ENCODE results near the gene C8G. TPM values are rescaled to one million over a fixed set of nuclear protein-coding genes. Genes with fewer than 3 reads are reported as not detected.

Gene C8G
- polyA plus RNA-seq, 1 donor from 2014 or later: not detected

DNA sequence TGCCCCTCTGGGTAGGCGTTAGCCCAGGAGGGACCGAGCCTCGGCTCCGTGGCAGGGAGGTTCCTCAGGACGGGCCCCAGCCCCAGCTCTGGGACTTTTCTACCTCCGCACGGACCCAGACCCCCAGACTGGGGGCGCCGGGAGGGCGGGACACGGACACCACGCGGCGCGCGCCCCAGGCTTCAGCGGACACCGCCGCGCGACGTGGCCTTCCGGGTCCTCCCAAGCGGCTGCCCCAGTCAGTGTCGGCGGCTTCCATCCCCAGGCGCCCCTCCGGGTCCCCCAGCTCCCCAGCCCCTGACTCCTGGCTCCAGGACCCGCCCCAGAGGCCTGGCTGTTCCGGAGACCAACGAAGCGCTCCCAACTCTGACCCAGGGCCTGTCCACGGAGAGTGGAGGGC, 40.8 kb downstream of the C8G start (continued):
- TF ChIP-seq SMC3 (conservative IDR thresholded peaks at IDR 0.05; ENCODE audit: poor library complexity): no peak

DNA sequence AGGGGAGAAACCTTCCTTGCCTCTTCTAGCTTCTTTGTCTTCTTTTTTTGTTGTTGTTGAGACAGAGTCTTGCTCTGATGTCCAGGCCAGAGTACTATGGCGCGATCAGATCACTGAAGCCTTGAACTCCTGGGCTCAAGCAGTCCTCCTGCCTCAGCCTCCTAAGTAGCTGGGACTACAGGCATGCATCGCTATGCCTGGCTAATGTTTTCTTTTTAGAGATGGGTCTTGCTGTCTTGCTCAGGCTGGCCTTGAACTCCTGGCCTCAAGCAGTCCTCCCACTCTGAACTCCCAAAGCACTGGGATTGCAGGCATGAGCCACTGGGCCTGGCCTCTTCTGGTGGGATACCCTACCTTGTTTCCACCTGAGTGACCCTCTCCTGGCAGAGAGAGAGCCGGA, 43.8 kb downstream of the C8G start:
- TF ChIP-seq CTCF (IDR thresholded peaks at IDR 0.05; ENCODE audit: poor library complexity, severe bottlenecking) (no peak), POLR2AphosphoS5 (IDR thresholded peaks at IDR 0.05) (no peak), TAF1 (IDR thresholded peaks at IDR 0.05; ENCODE audit: low read depth) (no peak), RAD21 (conservative IDR thresholded peaks at IDR 0.05) (no peak), REST (IDR thresholded peaks at IDR 0.05; ENCODE audit: borderline replicate concordance) (no peak), MXI1 (conservative IDR thresholded peaks at IDR 0.05; ENCODE audit: poor library complexity, severe bottlenecking) (no peak), EZH2 (IDR thresholded peaks at IDR 0.05; ENCODE audit: borderline replicate concordance, insufficient read depth, low read length, poor library complexity, severe bottlenecking) (no peak), SMC3 (conservative IDR thresholded peaks at IDR 0.05; ENCODE audit: poor library complexity) (no peak), EP300 (conservative IDR thresholded peaks at IDR 0.05; ENCODE audit: poor library complexity, severe bottlenecking) (no peak)
- Histone ChIP-seq H3K27ac (ENCODE audit: low read length) (no peak overlapping the region), H3F3A (ENCODE audit: insufficient read depth, low read length, poor library complexity, severe bottlenecking) (no peaks in the 10 kb centered on the region), H2AFZ (ENCODE audit: low read depth, low read length) (no peak overlapping the region), H3K27me3 (ENCODE audit: insufficient read depth, low read depth, low read length) (peaks cover 28% of the 10 kb centered on the region), H3K9ac (ENCODE audit: low read length) (no peak overlapping the region), H3K79me2 (replicated peaks; ENCODE audit: insufficient read depth, low read length) (no peaks in the 10 kb centered on the region), H3K4me2 (ENCODE audit: low read length) (no peak overlapping the region), H3K9me3 (ENCODE audit: low read length) (no peaks in the 10 kb centered on the region), H3K4me3 (ENCODE audit: low read length) (no peak overlapping the region), H3K36me3 (ENCODE audit: insufficient read depth, low read length) (no peaks in the 10 kb centered on the region), H3K9me2 (ENCODE audit: insufficient read depth, low read length) (no peaks in the 10 kb centered on the region), H4K20me1 (ENCODE audit: insufficient read depth) (no peaks in the 10 kb centered on the region)

GRCh38 chr9:136990242-136990911, 45.3 kb downstream of the C8G start:
- Histone ChIP-seq H3K4me2 (ENCODE audit: low read length) (no peak overlapping the region), H3K9me3 (ENCODE audit: low read length) (no peaks in the 10 kb centered on the region), H3K27me3 (ENCODE audit: insufficient read depth, low read depth, low read length) (peaks cover 13% of the 10 kb centered on the region), H3K9me2 (ENCODE audit: insufficient read depth, low read length) (no peaks in the 10 kb centered on the region), H3K9ac (ENCODE audit: low read length) (no peak overlapping the region), H3K4me3 (ENCODE audit: low read length) (no peak overlapping the region), H3K79me2 (replicated peaks; ENCODE audit: insufficient read depth, low read length) (no peaks in the 10 kb centered on the region), H3F3A (ENCODE audit: insufficient read depth, low read length, poor library complexity, severe bottlenecking) (no peaks in the 10 kb centered on the region), H3K27ac (ENCODE audit: low read length) (no peak overlapping the region), H3K36me3 (ENCODE audit: insufficient read depth, low read length) (no peaks in the 10 kb centered on the region), H4K20me1 (ENCODE audit: insufficient read depth) (no peaks in the 10 kb centered on the region), H2AFZ (ENCODE audit: low read depth, low read length) (no peak overlapping the region)
- TF ChIP-seq POLR2AphosphoS5 (IDR thresholded peaks at IDR 0.05) (no peak), EP300 (conservative IDR thresholded peaks at IDR 0.05; ENCODE audit: poor library complexity, severe bottlenecking) (no peak), CTCF (IDR thresholded peaks at IDR 0.05; ENCODE audit: poor library complexity, severe bottlenecking) (no peak), TAF1 (IDR thresholded peaks at IDR 0.05; ENCODE audit: low read depth) (no peak), EZH2 (IDR thresholded peaks at IDR 0.05; ENCODE audit: borderline replicate concordance, insufficient read depth, low read length, poor library complexity, severe bottlenecking) (no peak), MXI1 (conservative IDR thresholded peaks at IDR 0.05; ENCODE audit: poor library complexity, severe bottlenecking) (no peak), RAD21 (conservative IDR thresholded peaks at IDR 0.05) (no peak), SMC3 (conservative IDR thresholded peaks at IDR 0.05; ENCODE audit: poor library complexity) (no peak), REST (IDR thresholded peaks at IDR 0.05; ENCODE audit: borderline replicate concordance) (no peak)
